Measurements from ENCODE around the gene CBLN3. TPM values are rescaled to one million over a fixed set of nuclear protein-coding genes. Genes with fewer than 3 reads are reported as not detected.

The CBLN3 gene
- polyA plus RNA-seq, 3 donors = 0.07 to 1.1 TPM; not detected in 1

GRCh38 chr14:24378981-24379906, 50.2 kb downstream of the CBLN3 start:
- Histone ChIP-seq H3K36me3 (replicated peaks in 1 of 2; ENCODE audit: control insufficient read depth in 1 of 2, insufficient read depth in 2 of 2, low read length in 2 of 2) (no peaks in the 10 kb centered on the region), H2AFZ (ENCODE audit: insufficient read depth, low read depth, low read length, poor library complexity, severe bottlenecking) (no peak overlapping the region), H3K4me3 (replicated peaks in 1 of 3; ENCODE audit: low read depth in 2 of 3, low read length in 3 of 3) (no peak overlapping the region), H3K9me3 (replicated peaks in 1 of 2; ENCODE audit: control insufficient read depth in 1 of 2, insufficient read depth in 1 of 2, low read length in 2 of 2) (no peaks in the 10 kb centered on the region), H3K79me2 (ENCODE audit: insufficient read depth, low read length) (no peaks in the 10 kb centered on the region), H3K27ac (ENCODE audit: low read depth in 1 of 2, low read length in 2 of 2) (no peak overlapping the region), H3K27me3 (ENCODE audit: control insufficient read depth in 2 of 2, insufficient read depth in 2 of 2, low read length in 2 of 2) (no peaks in the 10 kb centered on the region), H3K9ac (ENCODE audit: insufficient read depth, low read length, poor library complexity, severe bottlenecking) (no peak overlapping the region), H4K20me1 (ENCODE audit: insufficient read depth, low read length) (no peaks in the 10 kb centered on the region), H3K4me1 (ENCODE audit: control insufficient read depth in 1 of 2, insufficient read depth in 2 of 2, low read length in 2 of 2) (no peaks in the 10 kb centered on the region), H3K4me2 (replicated peaks; ENCODE audit: extremely low read depth, low read length, poor library complexity, severe bottlenecking) (no peak overlapping the region)
- H3K27ac Mint-ChIP-seq = no peak overlapping the region
- TF ChIP-seq CTCF (IDR thresholded peaks at IDR 0.05) = no peak
- DNase-seq = no peak
- no peak overlapping the region for H3K4me3 Mint-ChIP-seq
- intact Hi-C loops (cut with micrococcal nuclease) = no loop called here
- H3K36me3 Mint-ChIP-seq = no peaks in the 10 kb centered on the region
- H3K9me3 Mint-ChIP-seq = peaks cover 0 to 2% (median 0%) of the 10 kb centered on the region in 7 donors
- H3K27me3 Mint-ChIP-seq (ENCODE audit: low read depth in 3 of 3) = peaks cover 7 to 18% (median 8%) of the 10 kb centered on the region in 3 donors
- no peaks in the 10 kb centered on the region for H3K4me1 Mint-ChIP-seq
- WGBS (ENCODE audit: insufficient coverage) = 92% methylated on average over 6 of the region's 7 CpGs

DNA sequence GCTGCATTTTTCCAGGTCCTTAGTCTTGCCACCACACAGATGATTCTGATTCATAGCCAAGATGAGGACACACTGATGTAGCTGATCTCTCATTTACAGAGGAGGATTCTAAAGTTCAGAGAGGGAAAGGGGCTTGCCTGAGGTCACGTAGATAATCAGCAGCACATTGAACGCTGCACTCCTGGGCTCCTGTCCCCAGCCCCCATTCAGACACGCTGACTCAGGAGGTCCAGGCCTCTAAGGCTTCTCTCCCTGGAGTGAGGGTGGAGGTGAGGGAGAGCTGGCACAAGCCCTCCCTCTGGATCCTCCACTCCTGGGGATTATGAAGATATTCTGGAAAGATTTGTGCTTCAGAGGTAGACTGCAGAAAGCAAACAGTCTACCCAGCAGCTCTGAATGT, 51.1 kb downstream of the CBLN3 start:
- no peak overlapping the region for H3K27ac ChIP-seq (ENCODE audit: low read depth in 1 of 2, low read length in 2 of 2)
- no peaks in the 10 kb centered on the region for H3K36me3 Mint-ChIP-seq
- H3K9me3 ChIP-seq (replicated peaks in 1 of 2; ENCODE audit: control insufficient read depth in 1 of 2, insufficient read depth in 1 of 2, low read length in 2 of 2) = no peaks in the 10 kb centered on the region
- no peaks in the 10 kb centered on the region for H4K20me1 ChIP-seq (ENCODE audit: insufficient read depth, low read length)
- H3K27ac Mint-ChIP-seq = no peak overlapping the region
- no peaks in the 10 kb centered on the region for H3K4me1 ChIP-seq (ENCODE audit: control insufficient read depth in 1 of 2, insufficient read depth in 2 of 2, low read length in 2 of 2)
- WGBS (ENCODE audit: insufficient coverage) = no CpG with 5 or more reads among the region's 3 CpGs
- peaks cover 0 to 2% (median 0%) of the 10 kb centered on the region in 7 donors for H3K9me3 Mint-ChIP-seq
- no peak overlapping the region for H3K9ac ChIP-seq (ENCODE audit: insufficient read depth, low read length, poor library complexity, severe bottlenecking)
- H3K4me2 ChIP-seq (replicated peaks; ENCODE audit: extremely low read depth, low read length, poor library complexity, severe bottlenecking) = no peak overlapping the region
- intact Hi-C loops (cut with micrococcal nuclease) = no loop called here
- H3K27me3 Mint-ChIP-seq (ENCODE audit: low read depth in 3 of 3) = peaks cover 7 to 18% (median 8%) of the 10 kb centered on the region in 3 donors
- DNase-seq = no peak
- no peak for TF ChIP-seq CTCF (IDR thresholded peaks at IDR 0.05)
- H3K36me3 ChIP-seq (replicated peaks in 1 of 2; ENCODE audit: control insufficient read depth in 1 of 2, insufficient read depth in 2 of 2, low read length in 2 of 2) = no peaks in the 10 kb centered on the region
- no peaks in the 10 kb centered on the region for H3K4me1 Mint-ChIP-seq
- H2AFZ ChIP-seq (ENCODE audit: insufficient read depth, low read depth, low read length, poor library complexity, severe bottlenecking) = no peak overlapping the region
- no peak overlapping the region for H3K4me3 Mint-ChIP-seq
- H3K79me2 ChIP-seq (ENCODE audit: insufficient read depth, low read length) = no peaks in the 10 kb centered on the region
- H3K4me3 ChIP-seq (replicated peaks in 1 of 3; ENCODE audit: low read depth in 2 of 3, low read length in 3 of 3) = no peak overlapping the region
- H3K27me3 ChIP-seq (ENCODE audit: control insufficient read depth in 2 of 2, insufficient read depth in 2 of 2, low read length in 2 of 2) = no peaks in the 10 kb centered on the region
